Dermis microvascular lymphatic vessel endothelial cell (primary cell): ENCODE measurements around the gene TMEM140. TPM values are rescaled to one million over a fixed set of nuclear protein-coding genes. Genes with fewer than 3 reads are reported as not detected.
"Not testable (repeated sequence)": the region's sequence is repeated elsewhere in the genome, so short reads cannot be mapped to it uniquely, and the experiment has no call there.

Source experiments
- DNase-seq, 2 donors: peaks; one replicate each; pipeline versions ENCODE4 v3.0.0 to v3.0.0-alpha.2; 2010; ENCODE audit warnings: low read depth in 2 of 2
- total RNA-seq: library from RNA; depleted of rRNA; stranded (reverse); fragments of >200 nt; gene quantifications from 2 replicates; pipeline ENCODE4 v1.2.1, GENCODE V29; 2014

TMEM140 gene
- total RNA-seq = 18.5 and 49.4 TPM in 2 replicates

- DNase-seq = peak; percentile 92 to 95
These were observed at the start of gene TMEM140 for GRCh38 chr7:135147899-135148721. Gene TMEM140 (plus strand): TSS chr7:135148072. CDS start chr7:135164442, 16,370 bp downstream.

- peak; percentile 89 to 92 for DNase-seq
These were observed 49.5 kb upstream of the TMEM140 start for GRCh38 chr7:135098391-135098790.

- DNase-seq = peak in 1 of 2 donors; percentile 4
These were observed 47.0 kb upstream of the TMEM140 start for GRCh38 chr7:135100856-135101255.

GRCh38 chr7:135102372-135102771 lies 45.5 kb upstream of the TMEM140 start:
- no peak for DNase-seq

GRCh38 chr7:135109562-135109961 lies 38.3 kb upstream of the TMEM140 start:
- no peak for DNase-seq

- DNase-seq = no peak
These were observed 37.9 kb upstream of the TMEM140 start for GRCh38 chr7:135109976-135110375.

GRCh38 chr7:135111379-135111778 lies 36.5 kb upstream of the TMEM140 start:
- no peak for DNase-seq

- no peak for DNase-seq
These were observed 33.2 kb upstream of the TMEM140 start for GRCh38 chr7:135114622-135115021.

- DNase-seq = no peak
These were observed 30.8 kb upstream of the TMEM140 start for GRCh38 chr7:135117096-135117495.

GRCh38 chr7:135121868-135122267 lies 26.0 kb upstream of the TMEM140 start:
- DNase-seq = no peak

GRCh38 chr7:135124631-135125030 lies 23.2 kb upstream of the TMEM140 start:
- not testable (repeated sequence) for DNase-seq

GRCh38 chr7:135128931-135129330 lies 18.9 kb upstream of the TMEM140 start:
- no peak for DNase-seq

- no peak for DNase-seq
These were observed 18.3 kb upstream of the TMEM140 start for GRCh38 chr7:135129579-135129978.

GRCh38 chr7:135143885-135144668 lies 3.8 kb upstream of the TMEM140 start:
- DNase-seq = peak in 1 of 2 donors; percentile 82

- DNase-seq = peak; percentile 61 to 81
These were observed 452 bp upstream of the TMEM140 start for GRCh38 chr7:135147341-135147898.

- peak in 1 of 2 donors; percentile 45 for DNase-seq
These were observed 2.4 kb downstream of the TMEM140 start for GRCh38 chr7:135150072-135150782.

GRCh38 chr7:135151132-135151531 lies 3.3 kb downstream of the TMEM140 start:
- peak in 1 of 2 donors; percentile 71 for DNase-seq

GRCh38 chr7:135151533-135151932 lies 3.7 kb downstream of the TMEM140 start:
- DNase-seq = peak in 1 of 2 donors; percentile 50

GRCh38 chr7:135152442-135152841 lies 4.6 kb downstream of the TMEM140 start:
- no peak for DNase-seq

GRCh38 chr7:135154734-135155133 lies 6.9 kb downstream of the TMEM140 start:
- no peak for DNase-seq

GRCh38 chr7:135156290-135156689 lies 8.4 kb downstream of the TMEM140 start:
- no peak for DNase-seq
